H9 (cell line): Measurements from ENCODE around the gene OSBPL1A. TPM values are rescaled to one million over a fixed set of nuclear protein-coding genes. Genes with fewer than 3 reads are reported as not detected.

Experiments used
- DNase-seq: peaks from one replicate; pipeline ENCODE4 v3.0.0-alpha.2; 2017
- H2AFZ ChIP-seq: one replicate; pipeline ENCODE4 v1.6.1; 2013; ENCODE audit warnings: mild to moderate bottlenecking, low read length, control low read depth, moderate library complexity
- H2AK5ac ChIP-seq: 2 replicates; pipeline ENCODE4 v1.6.1; 2013; ENCODE audit warnings: low read length, control low read depth, mixed read lengths; ENCODE audit not compliant: insufficient read length
- H2BK120ac ChIP-seq: one replicate; pipeline ENCODE4 v1.6.1; 2013; ENCODE audit warnings: low read depth, mild to moderate bottlenecking, low read length, control low read depth, inconsistent platforms; ENCODE audit not compliant: poor library complexity, severe bottlenecking
- H2BK12ac ChIP-seq: 2 replicates; pipeline ENCODE4 v1.6.1; 2013; ENCODE audit warnings: low read length, control low read depth, mixed read lengths, low read depth; ENCODE audit not compliant: insufficient read length
- H2BK15ac ChIP-seq: 2 replicates; pipeline ENCODE4 v1.6.1; 2013; ENCODE audit warnings: low read depth, low read length, control low read depth
- H2BK20ac ChIP-seq: one replicate; pipeline ENCODE4 v1.6.1; 2013; ENCODE audit warnings: low read depth, mild to moderate bottlenecking, low read length, control low read depth, inconsistent platforms; ENCODE audit not compliant: poor library complexity, severe bottlenecking
- H2BK5ac ChIP-seq: 2 replicates; pipeline ENCODE4 v1.6.1; 2013; ENCODE audit warnings: low read length, control low read depth, mixed read lengths; ENCODE audit not compliant: insufficient read length
- H3K14ac ChIP-seq: 2 replicates; pipeline ENCODE4 v1.6.1; 2013; ENCODE audit warnings: low read length, control low read depth; ENCODE audit not compliant: insufficient read depth
- H3K18ac ChIP-seq: 2 replicates; pipeline ENCODE4 v1.6.1; 2013; ENCODE audit warnings: low read depth, mild to moderate bottlenecking, mixed read lengths, low read length, control low read depth; ENCODE audit not compliant: insufficient read length
- H3K23ac ChIP-seq: 2 replicates; pipeline ENCODE4 v1.6.1; 2013; ENCODE audit warnings: low read length, control low read depth, mixed read lengths, low read depth; ENCODE audit not compliant: insufficient read length
- H3K23me2 ChIP-seq: 2 replicates; pipeline ENCODE4 v1.6.1; 2013; ENCODE audit warnings: low read depth, mild to moderate bottlenecking, mixed read lengths, low read length, control low read depth; ENCODE audit not compliant: insufficient read length, poor library complexity, severe bottlenecking
- H3K27ac ChIP-seq: 2 replicates; pipeline ENCODE4 v1.5.1; 2013; ENCODE audit warnings: low read length, control low read depth, mixed read lengths, low read depth; ENCODE audit not compliant: insufficient read length
- H3K27me3 ChIP-seq: 2 replicates; pipeline ENCODE4 v1.6.1; 2013; ENCODE audit warnings: low read length, control low read depth, inconsistent platforms; ENCODE audit not compliant: insufficient read depth
- H3K4ac ChIP-seq: 2 replicates; pipeline ENCODE4 v1.6.1; 2013; ENCODE audit warnings: low read depth, mild to moderate bottlenecking, control low read depth, inconsistent platforms, low read length, moderate library complexity
- H3K4me1 ChIP-seq: 2 replicates; pipeline ENCODE4 v1.6.1; 2013; ENCODE audit warnings: low read length, control low read depth, inconsistent platforms; ENCODE audit not compliant: insufficient read depth
- H3K4me2 ChIP-seq: 2 replicates; pipeline ENCODE4 v1.6.1; 2013; ENCODE audit warnings: low read length, control low read depth, mixed read lengths; ENCODE audit not compliant: insufficient read length, insufficient read depth
- H3K56ac ChIP-seq: 2 replicates; pipeline ENCODE4 v1.6.1; 2013; ENCODE audit warnings: low read depth, mild to moderate bottlenecking, mixed read lengths, low read length, control low read depth; ENCODE audit not compliant: insufficient read length
- H3K79me1 ChIP-seq: 2 replicates; pipeline ENCODE4 v1.6.1; 2013; ENCODE audit warnings: low read depth, mild to moderate bottlenecking, moderate library complexity, low read length, control low read depth, inconsistent platforms; ENCODE audit not compliant: insufficient read depth, poor library complexity, severe bottlenecking
- H3K79me2 ChIP-seq: 2 replicates; pipeline ENCODE4 v1.6.1; 2013; ENCODE audit warnings: low read length, control low read depth, inconsistent platforms; ENCODE audit not compliant: insufficient read depth
- H3K9ac ChIP-seq: 2 replicates; pipeline ENCODE4 v1.6.1; 2013; ENCODE audit warnings: low read length, control low read depth, mixed read lengths; ENCODE audit not compliant: insufficient read length; ENCODE audit errors: extremely low read depth
- H3K9me3 ChIP-seq: one replicate; pipeline ENCODE4 v1.6.1; 2013; ENCODE audit warnings: low read depth, low read length, inconsistent platforms; ENCODE audit not compliant: control insufficient read depth
- H3T11ph ChIP-seq: one replicate; pipeline ENCODE4 v1.6.1; 2013; ENCODE audit warnings: mild to moderate bottlenecking, low read length, control low read depth, inconsistent platforms
- H4K20me1 ChIP-seq: one replicate; pipeline ENCODE4 v1.6.1; 2013; ENCODE audit not compliant: control insufficient read depth, insufficient read length, insufficient read depth
- H4K5ac ChIP-seq: 2 replicates; pipeline ENCODE4 v1.6.1; 2013; ENCODE audit warnings: low read depth, mild to moderate bottlenecking, mixed read lengths, low read length, control low read depth; ENCODE audit not compliant: insufficient read length
- H4K8ac ChIP-seq: replicated peaks from 2 replicates; pipeline ENCODE4 v1.6.1; 2013; ENCODE audit warnings: low read length, control low read depth, mixed read lengths, low read depth; ENCODE audit not compliant: insufficient read length
- H4K91ac ChIP-seq: 2 replicates; pipeline ENCODE4 v1.6.1; 2013; ENCODE audit warnings: low read depth, mild to moderate bottlenecking, moderate library complexity, mixed read lengths, low read length, control low read depth; ENCODE audit not compliant: insufficient read length
- H3K27ac Mint-ChIP-seq, 3 experiments: 2 replicates in 2 of 3; 3 replicates in 1 of 3; pipeline ENCODE4 v1.8.0; 2020 to 2021; ENCODE audit warnings: mixed read lengths in 3 of 3, mild to moderate bottlenecking in 1 of 3, moderate library complexity in 1 of 3
- H3K27me3 Mint-ChIP-seq: 2 replicates; pipeline ENCODE4 v1.8.0; 2021; ENCODE audit warnings: low read depth, mild to moderate bottlenecking, moderate library complexity, mixed read lengths
- H3K36me3 Mint-ChIP-seq, 3 experiments: 2 replicates in 2 of 3; 3 replicates in 1 of 3; pipeline ENCODE4 v1.8.0; 2020 to 2021; ENCODE audit warnings: low read depth in 3 of 3, mixed read lengths in 3 of 3; ENCODE audit not compliant: insufficient read depth in 1 of 3
- H3K4me1 Mint-ChIP-seq, 2 experiments: 2 replicates each; pipeline ENCODE4 v1.8.0; 2020; ENCODE audit warnings: mixed read lengths in 2 of 2
- H3K4me3 Mint-ChIP-seq, 2 experiments: 2 replicates in 1 of 2; 3 replicates in 1 of 2; pipeline ENCODE4 v1.8.0; 2020 to 2021; ENCODE audit warnings: mild to moderate bottlenecking in 2 of 2, mixed read lengths in 2 of 2, moderate library complexity in 1 of 2
- H3K9me3 Mint-ChIP-seq, 2 experiments: 2 replicates in 1 of 2; 3 replicates in 1 of 2; pipeline ENCODE4 v1.8.0; 2020; ENCODE audit warnings: mild to moderate bottlenecking in 2 of 2, mixed read lengths in 2 of 2, moderate library complexity in 1 of 2
- WGBS: extraction: QIAGEN DNeasy Blood & Tissue Kit; methylation state at CpG from one replicate; pipeline ENCODE4 v1.1.7; 2013; ENCODE audit warnings: missing lambda C conversion rate, low lambda C conversion rate, mixed read lengths; ENCODE audit not compliant: insufficient read length; ENCODE audit errors: extremely low coverage; 5-methylcytosine and 5-hydroxymethylcytosine counted together
- total RNA-seq: library from RNA; stranded (reverse); gene quantifications from 2 replicates; pipeline ENCODE4 v1.2.1, GENCODE V29; 2021
- TF ChIP-seq, protein P1 (sequence below): fragments of 200-600 bp; sonication (generic); conservative IDR thresholded peaks from 3 replicates; pipeline ENCODE4 v1.8.0; 2021; ENCODE audit warnings: antibody characterized with exemption, mild to moderate bottlenecking

The OSBPL1A gene
- total RNA-seq, 1 experiment from 2014 or later = 33.9 TPM

- Histone ChIP-seq H4K20me1 (no peaks in the 10 kb centered on the region), H3K27me3 (no peaks in the 10 kb centered on the region), H4K8ac (no peak overlapping the region), H3K79me2 (peaks cover 2% of the 10 kb centered on the region; the same call in 1 of the 2 replicates), H3K23ac (no peak overlapping the region), H2BK120ac (no peak overlapping the region), H3K18ac (no peak overlapping the region), H2BK15ac (no peak overlapping the region), H4K5ac (no peak overlapping the region), H2BK5ac (no peak overlapping the region), H3K27ac (no peak overlapping the region), H2AK5ac (no peak overlapping the region), H3K4ac (no peak overlapping the region), H3K14ac (no peak overlapping the region), H3K9ac (no peak overlapping the region), H3T11ph (peak overlapping the region; percentile 21), H3K4me1 (peaks cover 2% of the 10 kb centered on the region; the same call in 1 of the 2 replicates), H2BK20ac (no peak overlapping the region), H3K4me2 (no peak overlapping the region), H3K79me1 (no peaks in the 10 kb centered on the region), H4K91ac (no peak overlapping the region), H3K23me2 (peaks cover 5% of the 10 kb centered on the region), H2AFZ (no peak overlapping the region), H2BK12ac (no peak overlapping the region), H3K56ac (no peak overlapping the region), H3K9me3 (no peaks in the 10 kb centered on the region)
- no peak overlapping the region for H3K4me3 Mint-ChIP-seq
- TF ChIP-seq, protein P1, sequence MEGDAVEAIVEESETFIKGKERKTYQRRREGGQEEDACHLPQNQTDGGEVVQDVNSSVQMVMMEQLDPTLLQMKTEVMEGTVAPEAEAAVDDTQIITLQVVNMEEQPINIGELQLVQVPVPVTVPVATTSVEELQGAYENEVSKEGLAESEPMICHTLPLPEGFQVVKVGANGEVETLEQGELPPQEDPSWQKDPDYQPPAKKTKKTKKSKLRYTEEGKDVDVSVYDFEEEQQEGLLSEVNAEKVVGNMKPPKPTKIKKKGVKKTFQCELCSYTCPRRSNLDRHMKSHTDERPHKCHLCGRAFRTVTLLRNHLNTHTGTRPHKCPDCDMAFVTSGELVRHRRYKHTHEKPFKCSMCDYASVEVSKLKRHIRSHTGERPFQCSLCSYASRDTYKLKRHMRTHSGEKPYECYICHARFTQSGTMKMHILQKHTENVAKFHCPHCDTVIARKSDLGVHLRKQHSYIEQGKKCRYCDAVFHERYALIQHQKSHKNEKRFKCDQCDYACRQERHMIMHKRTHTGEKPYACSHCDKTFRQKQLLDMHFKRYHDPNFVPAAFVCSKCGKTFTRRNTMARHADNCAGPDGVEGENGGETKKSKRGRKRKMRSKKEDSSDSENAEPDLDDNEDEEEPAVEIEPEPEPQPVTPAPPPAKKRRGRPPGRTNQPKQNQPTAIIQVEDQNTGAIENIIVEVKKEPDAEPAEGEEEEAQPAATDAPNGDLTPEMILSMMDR = no peak
- no peak for DNase-seq
- H3K27ac Mint-ChIP-seq = no peak overlapping the region
- H3K4me1 Mint-ChIP-seq = peaks cover 49% of the 10 kb centered on the region in 2 experiments
- WGBS = no CpG with 5 or more reads among the region's 2 CpGs
- H3K36me3 Mint-ChIP-seq = no peaks in the 10 kb centered on the region
- H3K9me3 Mint-ChIP-seq = no peaks in the 10 kb centered on the region
- H3K27me3 Mint-ChIP-seq = no peaks in the 10 kb centered on the region
Observed at GRCh38 chr18:24400587-24400986, 3.0 kb upstream of the OSBPL1A start.
